Caco-2 (cell line): ENCODE data around the gene STON2. TPM values are rescaled to one million over a fixed set of nuclear protein-coding genes. Genes with fewer than 3 reads are reported as not detected.

Source experiments
- BruUV-seq: library from RNA; stranded (reverse); fragments of 400-500 nt; replicated peaks from 2 replicates; lab custom pipeline; 2021; lab: Mats Ljungman, UMichigan
- CTCF ChIA-PET: fragments of 300-600 bp; sonication (Branson Sonifier 250); formaldehyde crosslinking; loops from one replicate; lab custom pipeline; 2022; ENCODE audit warnings: antibody characterized with exemption; lab: Charles Lee
- POLR2A ChIA-PET: fragments of 300-600 bp; sonication (Branson Sonifier 250); formaldehyde crosslinking; loops from one replicate; lab custom pipeline; 2022; ENCODE audit warnings: antibody characterized with exemption; lab: Charles Lee
- DNase-seq, 2 experiments: peaks; one replicate each; pipeline versions ENCODE4 v3.0.0 to v3.0.0-alpha.2; 2020 to 2022
- H3K27me3 ChIP-seq: replicated peaks from 2 replicates; pipeline ENCODE4 v1.6.0; 2011; ENCODE audit warnings: low read length; ENCODE audit not compliant: control insufficient read depth, insufficient read depth
- H3K36me3 ChIP-seq: 2 replicates; pipeline ENCODE4 v1.5.1; 2011; ENCODE audit warnings: low read length; ENCODE audit not compliant: control insufficient read depth, insufficient read depth
- H3K4me1 ChIP-seq: fragments of 250-450 bp; sonication (Bioruptor Pico); 2 replicates; pipeline ENCODE4 v1.5.1; 2020; ENCODE audit warnings: mild to moderate bottlenecking
- H3K4me3 ChIP-seq: 2 replicates; pipeline ENCODE4 v1.5.1; 2011; ENCODE audit warnings: low read depth, mild to moderate bottlenecking, control low read depth, low read length
- H3K9me3 ChIP-seq: fragments of 250-450 bp; sonication (Bioruptor Pico); 2 replicates; pipeline ENCODE4 v1.5.1; 2020; ENCODE audit warnings: mild to moderate bottlenecking, moderate library complexity
- H3K27ac Mint-ChIP-seq: one replicate; pipeline ENCODE4 v1.8.0; 2022; ENCODE audit warnings: mixed read lengths; ENCODE audit not compliant: unreplicated experiment
- H3K27me3 Mint-ChIP-seq: one replicate; pipeline ENCODE4 v1.8.0; 2022; ENCODE audit warnings: mixed read lengths; ENCODE audit not compliant: insufficient read depth, unreplicated experiment
- H3K36me3 Mint-ChIP-seq: one replicate; pipeline ENCODE4 v1.8.0; 2022; ENCODE audit warnings: mild to moderate bottlenecking, mixed read lengths; ENCODE audit not compliant: insufficient read depth, unreplicated experiment
- H3K4me1 Mint-ChIP-seq: one replicate; pipeline ENCODE4 v1.8.0; 2022; ENCODE audit warnings: low read depth, mixed read lengths; ENCODE audit not compliant: unreplicated experiment
- H3K4me3 Mint-ChIP-seq: one replicate; pipeline ENCODE4 v1.8.0; 2022; ENCODE audit warnings: mild to moderate bottlenecking, moderate library complexity, mixed read lengths; ENCODE audit not compliant: unreplicated experiment
- H3K9me3 Mint-ChIP-seq: one replicate; pipeline ENCODE4 v1.8.0; 2022; ENCODE audit warnings: mixed read lengths; ENCODE audit not compliant: unreplicated experiment
- CTCF ChIP-seq, 2 experiments: fragments of 200-600 bp in 1 of 2; IDR thresholded peaks; 1 replicate in 1 of 2; 2 replicates in 1 of 2; pipeline versions ENCODE4 v1.5.1 to v1.8.0; 2011 to 2022; ENCODE audit warnings: antibody characterized with exemption in 1 of 2, control low read depth in 1 of 2, inconsistent platforms in 1 of 2, low read depth in 1 of 2, low read length in 1 of 2, mild to moderate bottlenecking in 1 of 2, moderate library complexity in 1 of 2; ENCODE audit not compliant: insufficient read depth in 1 of 2, severe bottlenecking in 1 of 2, unreplicated experiment in 1 of 2
- intact Hi-C: fragments of 100-400 bp; cut with micrococcal nuclease; formaldehyde crosslinking; loops from one replicate; pipeline ENCODE4 v1.10.0; 2022; ENCODE audit not compliant: unreplicated experiment
- total RNA-seq: library from RNA; stranded (reverse); gene quantifications from 2 replicates; pipeline ENCODE4 v1.2.3, GENCODE V29; 2022

The STON2 gene
- total RNA-seq, 1 experiment from 2014 or later = 43.5 TPM

GRCh38 chr14:81427348-81428058, 27.4 kb upstream of the STON2 start:
- Mint-ChIP-seq H3K9me3 (no peaks in the 10 kb centered on the region), H3K4me1 (peaks cover 10% of the 10 kb centered on the region), H3K27me3 (no peaks in the 10 kb centered on the region), H3K27ac (no peak overlapping the region), H3K4me3 (no peak overlapping the region), H3K36me3 (peaks cover 6% of the 10 kb centered on the region)
- Histone ChIP-seq H3K9me3 (no peaks in the 10 kb centered on the region), H3K36me3 (no peaks in the 10 kb centered on the region), H3K4me3 (no peak overlapping the region), H3K4me1 (peaks cover 5% of the 10 kb centered on the region), H3K27me3 (no peaks in the 10 kb centered on the region)
- CTCF ChIA-PET = no interaction called here
- intact Hi-C loops = no loop called here
- DNase-seq = no peak
- TF ChIP-seq CTCF (IDR thresholded peaks at IDR 0.05; ENCODE audit: insufficient read depth in 1 of 2, low read depth in 1 of 2, low read length in 1 of 2, severe bottlenecking in 1 of 2, unreplicated experiment in 1 of 2) = no peak
- BruUV-seq = no TSS peak
- POLR2A ChIA-PET = no interaction called here

- TF ChIP-seq CTCF (IDR thresholded peaks at IDR 0.05; ENCODE audit: insufficient read depth in 1 of 2, low read depth in 1 of 2, low read length in 1 of 2, severe bottlenecking in 1 of 2, unreplicated experiment in 1 of 2) = no peak
- BruUV-seq = no TSS peak
- Mint-ChIP-seq H3K36me3 (peaks cover 11% of the 10 kb centered on the region), H3K4me1 (peaks cover 10% of the 10 kb centered on the region), H3K27me3 (no peaks in the 10 kb centered on the region), H3K9me3 (peaks cover 17% of the 10 kb centered on the region), H3K4me3 (no peak overlapping the region), H3K27ac (no peak overlapping the region)
- intact Hi-C loops = no loop called here
- Histone ChIP-seq H3K36me3 (no peaks in the 10 kb centered on the region), H3K27me3 (no peaks in the 10 kb centered on the region), H3K4me1 (peaks cover 5% of the 10 kb centered on the region), H3K4me3 (no peak overlapping the region), H3K9me3 (no peaks in the 10 kb centered on the region)
- DNase-seq = no peak
- CTCF ChIA-PET = no interaction called here
- POLR2A ChIA-PET = no interaction called here
Measured at GRCh38 chr14:81423504-81423903, 23.4 kb upstream of the STON2 start.

GRCh38 chr14:81418057-81418790, 18.1 kb upstream of the STON2 start:
- peaks cover 26% of the 10 kb centered on the region for H3K9me3 Mint-ChIP-seq
- TF ChIP-seq CTCF (IDR thresholded peaks at IDR 0.05; ENCODE audit: insufficient read depth in 1 of 2, low read depth in 1 of 2, low read length in 1 of 2, severe bottlenecking in 1 of 2, unreplicated experiment in 1 of 2) = no peak
- H3K4me1 Mint-ChIP-seq = no peaks in the 10 kb centered on the region
- intact Hi-C loops = no loop called here
- Histone ChIP-seq H3K9me3 (no peaks in the 10 kb centered on the region), H3K4me1 (0 out of 2 replicates have a peak, but pooled peaks cover 5% of the 10 kb centered on the region), H3K27me3 (no peaks in the 10 kb centered on the region), H3K4me3 (no peak overlapping the region), H3K36me3 (no peaks in the 10 kb centered on the region)
- peaks cover 12% of the 10 kb centered on the region for H3K36me3 Mint-ChIP-seq
- no peak overlapping the region for H3K27ac Mint-ChIP-seq
- H3K27me3 Mint-ChIP-seq = no peaks in the 10 kb centered on the region
- CTCF ChIA-PET = no interaction called here
- POLR2A ChIA-PET = no interaction called here
- no peak overlapping the region for H3K4me3 Mint-ChIP-seq
- DNase-seq = no peak
- BruUV-seq = no TSS peak
